Caco-2 (cell line): Measurements from ENCODE around the gene NMNAT2. TPM values are rescaled to one million over a fixed set of nuclear protein-coding genes. Genes with fewer than 3 reads are reported as not detected.
"Not testable (repeated sequence)": the region's sequence is repeated elsewhere in the genome, so short reads cannot be mapped to it uniquely, and the experiment has no call there.

Experiments
- BruUV-seq: library from RNA; stranded (reverse); fragments of 400-500 nt; replicated peaks from 2 replicates; lab custom pipeline; 2021; lab: Mats Ljungman, UMichigan
- CTCF ChIA-PET: fragments of 300-600 bp; sonication (Branson Sonifier 250); formaldehyde crosslinking; loops from one replicate; lab custom pipeline; 2022; ENCODE audit warnings: antibody characterized with exemption; lab: Charles Lee
- POLR2A ChIA-PET: fragments of 300-600 bp; sonication (Branson Sonifier 250); formaldehyde crosslinking; loops from one replicate; lab custom pipeline; 2022; ENCODE audit warnings: antibody characterized with exemption; lab: Charles Lee
- DNase-seq, 2 experiments: peaks; one replicate each; pipeline versions ENCODE4 v3.0.0 to v3.0.0-alpha.2; 2020 to 2022
- H3K27me3 ChIP-seq: replicated peaks from 2 replicates; pipeline ENCODE4 v1.6.0; 2011; ENCODE audit warnings: low read length; ENCODE audit not compliant: control insufficient read depth, insufficient read depth
- H3K36me3 ChIP-seq: 2 replicates; pipeline ENCODE4 v1.5.1; 2011; ENCODE audit warnings: low read length; ENCODE audit not compliant: control insufficient read depth, insufficient read depth
- H3K4me1 ChIP-seq: fragments of 250-450 bp; sonication (Bioruptor Pico); 2 replicates; pipeline ENCODE4 v1.5.1; 2020; ENCODE audit warnings: mild to moderate bottlenecking
- H3K4me3 ChIP-seq: 2 replicates; pipeline ENCODE4 v1.5.1; 2011; ENCODE audit warnings: low read depth, mild to moderate bottlenecking, control low read depth, low read length
- H3K9me3 ChIP-seq: fragments of 250-450 bp; sonication (Bioruptor Pico); 2 replicates; pipeline ENCODE4 v1.5.1; 2020; ENCODE audit warnings: mild to moderate bottlenecking, moderate library complexity
- H3K27ac Mint-ChIP-seq: one replicate; pipeline ENCODE4 v1.8.0; 2022; ENCODE audit warnings: mixed read lengths; ENCODE audit not compliant: unreplicated experiment
- H3K27me3 Mint-ChIP-seq: one replicate; pipeline ENCODE4 v1.8.0; 2022; ENCODE audit warnings: mixed read lengths; ENCODE audit not compliant: insufficient read depth, unreplicated experiment
- H3K36me3 Mint-ChIP-seq: one replicate; pipeline ENCODE4 v1.8.0; 2022; ENCODE audit warnings: mild to moderate bottlenecking, mixed read lengths; ENCODE audit not compliant: insufficient read depth, unreplicated experiment
- H3K4me1 Mint-ChIP-seq: one replicate; pipeline ENCODE4 v1.8.0; 2022; ENCODE audit warnings: low read depth, mixed read lengths; ENCODE audit not compliant: unreplicated experiment
- H3K4me3 Mint-ChIP-seq: one replicate; pipeline ENCODE4 v1.8.0; 2022; ENCODE audit warnings: mild to moderate bottlenecking, moderate library complexity, mixed read lengths; ENCODE audit not compliant: unreplicated experiment
- H3K9me3 Mint-ChIP-seq: one replicate; pipeline ENCODE4 v1.8.0; 2022; ENCODE audit warnings: mixed read lengths; ENCODE audit not compliant: unreplicated experiment
- intact Hi-C: fragments of 100-400 bp; cut with micrococcal nuclease; formaldehyde crosslinking; loops from one replicate; pipeline ENCODE4 v1.10.0; 2022; ENCODE audit not compliant: unreplicated experiment
- total RNA-seq: library from RNA; stranded (reverse); gene quantifications from 2 replicates; pipeline ENCODE4 v1.2.3, GENCODE V29; 2022
- TF ChIP-seq, protein P1 (sequence below), 2 experiments: fragments of 200-600 bp in 1 of 2; IDR thresholded peaks; 1 replicate in 1 of 2; 2 replicates in 1 of 2; pipeline versions ENCODE4 v1.5.1 to v1.8.0; 2011 to 2022; ENCODE audit warnings: antibody characterized with exemption in 1 of 2, control low read depth in 1 of 2, inconsistent platforms in 1 of 2, low read depth in 1 of 2, low read length in 1 of 2, mild to moderate bottlenecking in 1 of 2, moderate library complexity in 1 of 2; ENCODE audit not compliant: insufficient read depth in 1 of 2, severe bottlenecking in 1 of 2, unreplicated experiment in 1 of 2

Gene NMNAT2
- total RNA-seq, 1 experiment from 2014 or later: 16.4 TPM

DNA sequence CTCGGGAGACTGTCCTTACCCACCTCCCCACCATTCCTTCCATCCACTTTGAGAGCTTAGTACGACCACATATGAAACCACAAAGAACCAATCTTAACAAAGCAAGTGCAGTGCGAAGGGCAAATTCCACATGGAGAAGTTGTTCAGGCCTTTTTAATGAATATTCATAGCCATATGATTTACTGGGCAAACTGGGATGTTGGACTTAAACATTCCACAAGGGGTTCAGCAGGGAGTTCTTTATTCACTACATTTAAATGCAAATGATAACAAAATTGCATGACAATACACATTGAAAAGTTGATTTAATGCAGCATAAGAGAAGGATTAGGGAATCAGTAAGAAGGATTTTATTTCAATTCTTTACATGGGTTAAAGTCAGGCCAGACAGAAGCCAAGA is 14.7 kb downstream of the NMNAT2 start:
- no peak for DNase-seq
- Mint-ChIP-seq H3K27ac (no peak overlapping the region), H3K9me3 (no peaks in the 10 kb centered on the region), H3K4me1 (peaks cover 9% of the 10 kb centered on the region), H3K36me3 (no peaks in the 10 kb centered on the region), H3K4me3 (no peak overlapping the region), H3K27me3 (no peaks in the 10 kb centered on the region)
- ChIA-PET CTCF (no interaction called here), POLR2A (no interaction called here)
- TF ChIP-seq, protein P1, sequence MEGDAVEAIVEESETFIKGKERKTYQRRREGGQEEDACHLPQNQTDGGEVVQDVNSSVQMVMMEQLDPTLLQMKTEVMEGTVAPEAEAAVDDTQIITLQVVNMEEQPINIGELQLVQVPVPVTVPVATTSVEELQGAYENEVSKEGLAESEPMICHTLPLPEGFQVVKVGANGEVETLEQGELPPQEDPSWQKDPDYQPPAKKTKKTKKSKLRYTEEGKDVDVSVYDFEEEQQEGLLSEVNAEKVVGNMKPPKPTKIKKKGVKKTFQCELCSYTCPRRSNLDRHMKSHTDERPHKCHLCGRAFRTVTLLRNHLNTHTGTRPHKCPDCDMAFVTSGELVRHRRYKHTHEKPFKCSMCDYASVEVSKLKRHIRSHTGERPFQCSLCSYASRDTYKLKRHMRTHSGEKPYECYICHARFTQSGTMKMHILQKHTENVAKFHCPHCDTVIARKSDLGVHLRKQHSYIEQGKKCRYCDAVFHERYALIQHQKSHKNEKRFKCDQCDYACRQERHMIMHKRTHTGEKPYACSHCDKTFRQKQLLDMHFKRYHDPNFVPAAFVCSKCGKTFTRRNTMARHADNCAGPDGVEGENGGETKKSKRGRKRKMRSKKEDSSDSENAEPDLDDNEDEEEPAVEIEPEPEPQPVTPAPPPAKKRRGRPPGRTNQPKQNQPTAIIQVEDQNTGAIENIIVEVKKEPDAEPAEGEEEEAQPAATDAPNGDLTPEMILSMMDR (IDR thresholded peaks at IDR 0.05; ENCODE audit: insufficient read depth in 1 of 2, low read depth in 1 of 2, low read length in 1 of 2, severe bottlenecking in 1 of 2, unreplicated experiment in 1 of 2): no peak
- intact Hi-C loops: no loop called here
- Histone ChIP-seq H3K4me1 (0 out of 2 replicates have a peak, but pooled peaks cover 4% of the 10 kb centered on the region), H3K4me3 (no peak overlapping the region), H3K27me3 (no peaks in the 10 kb centered on the region), H3K9me3 (no peaks in the 10 kb centered on the region), H3K36me3 (no peaks in the 10 kb centered on the region)
- BruUV-seq: no TSS peak

- H3K36me3 Mint-ChIP-seq, H3K36me3 ChIP-seq, H3K4me3 ChIP-seq, H3K27ac Mint-ChIP-seq, BruUV-seq, DNase-seq, H3K9me3 Mint-ChIP-seq, intact Hi-C loops, H3K27me3 ChIP-seq, H3K9me3 ChIP-seq, POLR2A ChIA-PET, H3K4me1 Mint-ChIP-seq, H3K27me3 Mint-ChIP-seq, H3K4me1 ChIP-seq, CTCF ChIA-PET, H3K4me3 Mint-ChIP-seq: not testable (repeated sequence)
Observed at GRCh38 chr1:183401565-183401964, 16.6 kb downstream of the NMNAT2 start.

DNA sequence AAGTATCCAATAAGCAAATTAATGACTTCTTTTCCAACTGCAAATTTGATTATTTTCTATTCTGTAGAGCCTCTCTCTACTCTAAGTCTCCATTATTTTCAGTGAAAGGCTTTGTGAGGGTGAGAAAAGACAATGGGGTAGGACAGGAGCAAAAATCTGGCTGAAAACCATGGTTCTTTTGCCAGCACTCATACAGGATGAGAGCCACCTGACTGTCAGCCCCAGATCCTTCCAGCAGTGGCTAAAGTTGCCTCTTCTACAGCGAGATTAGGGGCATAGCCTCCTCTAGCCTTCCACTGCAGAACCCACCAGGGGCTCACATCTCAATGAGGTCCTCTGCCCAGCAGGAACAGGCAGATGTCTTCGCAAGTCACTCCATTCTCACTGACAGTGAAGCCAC is 23.7 kb downstream of the NMNAT2 start:
- no peak for DNase-seq
- CTCF ChIA-PET: no interaction called here
- TF ChIP-seq, protein P1 (IDR thresholded peaks at IDR 0.05; ENCODE audit: insufficient read depth in 1 of 2, low read depth in 1 of 2, low read length in 1 of 2, severe bottlenecking in 1 of 2, unreplicated experiment in 1 of 2): no peak
- BruUV-seq: no TSS peak
- Histone ChIP-seq H3K4me1 (no peaks in the 10 kb centered on the region), H3K27me3 (no peaks in the 10 kb centered on the region), H3K4me3 (no peak overlapping the region), H3K9me3 (no peaks in the 10 kb centered on the region), H3K36me3 (no peaks in the 10 kb centered on the region)
- no peaks in the 10 kb centered on the region for H3K27me3 Mint-ChIP-seq
- POLR2A ChIA-PET: no interaction called here
- H3K36me3 Mint-ChIP-seq: no peaks in the 10 kb centered on the region
- H3K9me3 Mint-ChIP-seq: no peaks in the 10 kb centered on the region
- no peak overlapping the region for H3K4me3 Mint-ChIP-seq
- no peaks in the 10 kb centered on the region for H3K4me1 Mint-ChIP-seq
- intact Hi-C loops: no loop called here
- no peak overlapping the region for H3K27ac Mint-ChIP-seq

DNA sequence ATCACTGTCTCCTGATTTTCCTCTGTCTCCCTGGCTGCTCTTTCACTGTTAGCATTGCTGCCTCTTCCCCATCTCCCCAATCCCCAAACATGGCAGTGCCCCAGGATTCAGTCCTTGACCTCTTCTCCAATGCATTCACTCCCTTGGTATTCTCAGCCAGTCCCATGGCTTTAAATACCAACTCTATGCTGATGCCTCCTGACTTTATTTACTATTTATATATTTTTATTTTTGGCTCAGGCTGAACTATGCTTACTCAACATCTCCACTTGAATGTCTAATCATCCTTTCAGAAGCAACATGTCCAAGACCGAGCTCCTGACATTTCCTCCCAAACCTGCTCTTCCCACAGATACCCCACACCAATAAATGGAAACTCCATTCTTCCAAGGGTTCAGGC is 26.3 kb downstream of the NMNAT2 start:
- Histone ChIP-seq H3K9me3 (no peaks in the 10 kb centered on the region), H3K4me3 (no peak overlapping the region), H3K27me3 (no peaks in the 10 kb centered on the region), H3K4me1 (no peaks in the 10 kb centered on the region), H3K36me3 (no peaks in the 10 kb centered on the region)
- ChIA-PET CTCF (no interaction called here), POLR2A (interaction anchor here (0.6 kb wide), 1 partner anchor 11 kb away, joined by 3 read pairs; no protein-coding TSS in a partner anchor)
- no peak for DNase-seq
- Mint-ChIP-seq H3K9me3 (no peaks in the 10 kb centered on the region), H3K36me3 (no peaks in the 10 kb centered on the region), H3K27me3 (no peaks in the 10 kb centered on the region), H3K4me3 (no peak overlapping the region), H3K27ac (no peak overlapping the region), H3K4me1 (no peaks in the 10 kb centered on the region)
- TF ChIP-seq, protein P1 (IDR thresholded peaks at IDR 0.05; ENCODE audit: insufficient read depth in 1 of 2, low read depth in 1 of 2, low read length in 1 of 2, severe bottlenecking in 1 of 2, unreplicated experiment in 1 of 2): no peak
- BruUV-seq: no TSS peak
- intact Hi-C loops: no loop called here
